ENCODE data around the gene PTPRG.

The PTPRG gene

DNA sequence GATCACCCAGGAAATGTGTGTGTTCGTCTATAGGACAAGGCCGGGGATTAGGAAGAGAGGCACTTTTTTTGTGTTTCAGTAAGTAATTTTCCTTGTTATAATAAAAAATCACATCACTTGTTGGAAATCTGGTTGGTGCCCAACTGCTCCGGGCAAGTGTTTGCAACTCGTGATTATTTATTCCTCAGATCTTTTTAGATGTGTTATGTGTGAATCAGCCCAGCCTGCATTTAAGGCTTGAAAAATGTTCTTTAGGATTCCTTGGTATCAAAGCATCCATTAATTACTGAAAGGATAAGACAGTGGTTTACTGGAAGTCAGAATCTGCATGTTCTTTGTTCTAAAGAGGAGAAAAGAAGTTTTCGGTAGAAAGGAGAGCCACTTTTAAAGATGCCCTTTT, 466.4 kb downstream of the PTPRG start:
- H3K9ac ChIP-seq: no peak overlapping the region
- no peaks in the 10 kb centered on the region for H3K4me1 ChIP-seq (ENCODE audit: low read depth, poor library complexity, severe bottlenecking)
- H3K36me3 ChIP-seq (ENCODE audit: insufficient read depth): no peaks in the 10 kb centered on the region
- H3K27me3 ChIP-seq (ENCODE audit: insufficient read depth, low read depth): no peaks in the 10 kb centered on the region
- no peak overlapping the region for H3K27ac ChIP-seq
- H4K20me1 ChIP-seq (ENCODE audit: insufficient read depth): no peaks in the 10 kb centered on the region
- H2AFZ ChIP-seq (ENCODE audit: low read depth): no peak overlapping the region
- H3K4me2 ChIP-seq: no peak overlapping the region
- TF ChIP-seq, protein P1, sequence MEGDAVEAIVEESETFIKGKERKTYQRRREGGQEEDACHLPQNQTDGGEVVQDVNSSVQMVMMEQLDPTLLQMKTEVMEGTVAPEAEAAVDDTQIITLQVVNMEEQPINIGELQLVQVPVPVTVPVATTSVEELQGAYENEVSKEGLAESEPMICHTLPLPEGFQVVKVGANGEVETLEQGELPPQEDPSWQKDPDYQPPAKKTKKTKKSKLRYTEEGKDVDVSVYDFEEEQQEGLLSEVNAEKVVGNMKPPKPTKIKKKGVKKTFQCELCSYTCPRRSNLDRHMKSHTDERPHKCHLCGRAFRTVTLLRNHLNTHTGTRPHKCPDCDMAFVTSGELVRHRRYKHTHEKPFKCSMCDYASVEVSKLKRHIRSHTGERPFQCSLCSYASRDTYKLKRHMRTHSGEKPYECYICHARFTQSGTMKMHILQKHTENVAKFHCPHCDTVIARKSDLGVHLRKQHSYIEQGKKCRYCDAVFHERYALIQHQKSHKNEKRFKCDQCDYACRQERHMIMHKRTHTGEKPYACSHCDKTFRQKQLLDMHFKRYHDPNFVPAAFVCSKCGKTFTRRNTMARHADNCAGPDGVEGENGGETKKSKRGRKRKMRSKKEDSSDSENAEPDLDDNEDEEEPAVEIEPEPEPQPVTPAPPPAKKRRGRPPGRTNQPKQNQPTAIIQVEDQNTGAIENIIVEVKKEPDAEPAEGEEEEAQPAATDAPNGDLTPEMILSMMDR (conservative IDR thresholded peaks at IDR 0.05; ENCODE audit: low read depth, low read length): no peak
- H3K4me3 ChIP-seq (IDR thresholded peaks at IDR 0.05; ENCODE audit: insufficient read depth, low read depth, low read length): no peak overlapping the region
- no peaks in the 10 kb centered on the region for H3K79me2 ChIP-seq (ENCODE audit: insufficient read depth, low read depth)

DNA sequence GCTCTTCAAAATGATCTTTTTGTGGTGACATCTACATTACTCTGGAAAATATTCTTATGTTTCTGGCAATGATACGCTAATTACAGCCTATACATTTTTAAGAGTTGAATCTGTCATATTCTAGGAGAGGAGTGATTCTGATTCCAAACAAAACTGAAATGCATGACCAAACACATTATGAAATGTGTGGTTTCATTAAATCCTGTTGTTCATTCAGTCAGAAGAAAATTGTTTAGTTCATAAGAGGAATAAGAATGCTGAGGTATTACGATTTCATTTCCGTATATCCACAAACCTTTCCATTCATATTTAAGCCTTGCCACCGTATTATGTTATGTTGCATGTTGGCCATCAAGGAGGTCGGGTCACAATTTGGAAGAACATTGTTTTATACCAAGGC, 466.9 kb downstream of the PTPRG start:
- Histone ChIP-seq H4K20me1 (ENCODE audit: insufficient read depth) (no peaks in the 10 kb centered on the region), H3K79me2 (ENCODE audit: insufficient read depth, low read depth) (no peaks in the 10 kb centered on the region), H3K4me2 (no peak overlapping the region), H3K9ac (no peak overlapping the region), H2AFZ (ENCODE audit: low read depth) (no peak overlapping the region), H3K4me3 (IDR thresholded peaks at IDR 0.05; ENCODE audit: insufficient read depth, low read depth, low read length) (no peak overlapping the region), H3K27me3 (ENCODE audit: insufficient read depth, low read depth) (no peaks in the 10 kb centered on the region), H3K27ac (no peak overlapping the region), H3K4me1 (ENCODE audit: low read depth, poor library complexity, severe bottlenecking) (no peaks in the 10 kb centered on the region), H3K36me3 (ENCODE audit: insufficient read depth) (no peaks in the 10 kb centered on the region)
- TF ChIP-seq, protein P1 (conservative IDR thresholded peaks at IDR 0.05; ENCODE audit: low read depth, low read length): no peak

DNA sequence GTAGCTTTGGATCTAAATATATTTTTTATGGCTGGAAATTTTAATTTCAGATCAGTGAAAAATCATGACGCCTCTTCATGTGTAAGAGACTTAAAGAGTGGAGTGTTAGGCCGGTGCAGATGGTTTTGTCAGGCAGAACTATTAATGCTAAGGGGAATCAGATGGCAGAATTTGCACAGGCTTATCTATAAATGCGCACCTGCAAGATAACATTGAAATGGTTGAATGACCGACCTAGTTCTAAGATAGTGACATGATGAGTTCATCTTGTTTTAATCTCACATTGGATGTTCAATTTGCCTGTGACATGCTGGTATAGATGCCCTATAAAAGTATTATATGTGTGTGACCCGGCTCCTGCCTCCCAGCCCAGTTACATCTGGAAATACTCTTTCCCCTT, 471.4 kb downstream of the PTPRG start:
- Histone ChIP-seq H4K20me1 (ENCODE audit: insufficient read depth) (no peaks in the 10 kb centered on the region), H3K4me1 (ENCODE audit: low read depth, poor library complexity, severe bottlenecking) (no peaks in the 10 kb centered on the region), H2AFZ (ENCODE audit: low read depth) (no peak overlapping the region), H3K4me3 (IDR thresholded peaks at IDR 0.05; ENCODE audit: insufficient read depth, low read depth, low read length) (no peak overlapping the region), H3K36me3 (ENCODE audit: insufficient read depth) (no peaks in the 10 kb centered on the region), H3K79me2 (ENCODE audit: insufficient read depth, low read depth) (no peaks in the 10 kb centered on the region), H3K27ac (no peak overlapping the region), H3K4me2 (no peak overlapping the region), H3K9ac (no peak overlapping the region), H3K27me3 (ENCODE audit: insufficient read depth, low read depth) (no peaks in the 10 kb centered on the region)
- TF ChIP-seq, protein P1 (conservative IDR thresholded peaks at IDR 0.05; ENCODE audit: low read depth, low read length): no peak

DNA sequence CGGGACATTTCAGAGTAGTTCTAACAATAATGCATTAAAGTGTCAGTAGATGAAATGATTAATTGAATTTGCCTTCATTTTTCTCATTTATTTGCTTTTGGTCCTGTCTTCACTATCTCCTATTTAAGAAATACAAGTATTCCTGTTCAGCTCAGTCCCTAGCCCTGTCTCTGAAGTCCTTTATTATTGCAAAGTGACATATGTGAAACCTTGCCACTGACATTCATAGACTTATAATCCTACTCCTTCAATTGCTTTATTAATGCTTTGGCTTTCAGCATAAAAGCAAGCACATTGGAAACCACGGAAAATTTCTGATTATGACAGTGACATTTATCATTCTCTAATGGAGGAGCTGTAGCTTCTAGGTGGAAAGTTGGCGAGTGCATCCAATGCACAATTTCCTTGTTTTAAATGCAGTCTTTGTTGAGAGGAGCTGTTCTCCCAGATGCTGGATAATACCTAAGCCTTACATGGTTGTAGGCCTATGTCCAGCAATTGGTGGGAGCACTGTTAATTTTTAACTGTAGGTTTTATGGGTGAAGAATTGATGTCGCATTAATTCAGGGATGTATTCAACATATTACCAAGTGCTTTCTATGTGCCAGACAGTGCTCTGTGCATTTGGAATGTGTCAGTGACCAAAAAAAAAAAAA, 474.2 kb downstream of the PTPRG start:
- Histone ChIP-seq H2AFZ (ENCODE audit: low read depth) (no peak overlapping the region), H3K4me3 (IDR thresholded peaks at IDR 0.05; ENCODE audit: insufficient read depth, low read depth, low read length) (no peak overlapping the region), H4K20me1 (ENCODE audit: insufficient read depth) (no peaks in the 10 kb centered on the region), H3K4me2 (no peak overlapping the region), H3K4me1 (ENCODE audit: low read depth, poor library complexity, severe bottlenecking) (no peaks in the 10 kb centered on the region), H3K36me3 (ENCODE audit: insufficient read depth) (no peaks in the 10 kb centered on the region), H3K27me3 (ENCODE audit: insufficient read depth, low read depth) (no peaks in the 10 kb centered on the region), H3K9ac (no peak overlapping the region), H3K79me2 (ENCODE audit: insufficient read depth, low read depth) (no peaks in the 10 kb centered on the region), H3K27ac (no peak overlapping the region)
- TF ChIP-seq, protein P1 (conservative IDR thresholded peaks at IDR 0.05; ENCODE audit: low read depth, low read length): no peak
